Muscle of arm (tissue), 12 donors: Measurements from ENCODE around the gene RPUSD4. TPM values are rescaled to one million over a fixed set of nuclear protein-coding genes. Genes with fewer than 3 reads are reported as not detected.

Source experiments
- DNase-seq: peaks from one replicate; pipeline ENCODE4 v3.0.0-alpha.2; 2013
- polyA plus RNA-seq, 12 donors: library from polyadenylated mRNA; unstranded; fragments of 120-200 nt; gene quantifications; one replicate each; pipeline ENCODE4 v1.2.1, GENCODE V29; 2013; ENCODE audit not compliant: insufficient read length in 12 of 12

Gene RPUSD4
- polyA plus RNA-seq, 12 donors, result 30.1 to 52.2 (median 41.7) TPM; not detected in 1

GRCh38 chr11:126186025-126186698 is 25.3 kb downstream of the RPUSD4 start:
- no peak for DNase-seq

GRCh38 chr11:126185259-126186024 is 26.0 kb downstream of the RPUSD4 start:
- no peak for DNase-seq

GRCh38 chr11:126182787-126183445 is 28.5 kb downstream of the RPUSD4 start:
- DNase-seq, result no peak

GRCh38 chr11:126181939-126182730 is 29.3 kb downstream of the RPUSD4 start:
- DNase-seq, result no peak

- no peak for DNase-seq
These were observed 34.5 kb downstream of the RPUSD4 start for GRCh38 chr11:126176853-126177470.

- no peak for DNase-seq
These were observed 36.1 kb downstream of the RPUSD4 start for GRCh38 chr11:126175393-126175792.

- DNase-seq, result no peak
These were observed 36.6 kb downstream of the RPUSD4 start for GRCh38 chr11:126174816-126175215.

- DNase-seq, result no peak
These were observed 38.2 kb downstream of the RPUSD4 start for GRCh38 chr11:126173257-126173656.

GRCh38 chr11:126172596-126173038 is 38.8 kb downstream of the RPUSD4 start:
- DNase-seq, result no peak

GRCh38 chr11:126169291-126169690 is 42.2 kb downstream of the RPUSD4 start:
- DNase-seq, result no peak

GRCh38 chr11:126167488-126167887 is 44.0 kb downstream of the RPUSD4 start:
- no peak for DNase-seq

GRCh38 chr11:126166413-126166812 is 45.0 kb downstream of the RPUSD4 start:
- DNase-seq, result no peak

- DNase-seq, result no peak
These were observed 45.7 kb downstream of the RPUSD4 start for GRCh38 chr11:126165757-126166156.

- DNase-seq, result no peak
These were observed 46.1 kb downstream of the RPUSD4 start for GRCh38 chr11:126165311-126165720.

- DNase-seq, result no peak
These were observed 46.7 kb downstream of the RPUSD4 start for GRCh38 chr11:126164781-126165180.

GRCh38 chr11:126163779-126164178 is 47.7 kb downstream of the RPUSD4 start:
- no peak for DNase-seq

GRCh38 chr11:126163074-126163700 is 48.3 kb downstream of the RPUSD4 start:
- DNase-seq, result no peak

GRCh38 chr11:126162306-126163030 is 49.0 kb downstream of the RPUSD4 start:
- DNase-seq, result no peak

- DNase-seq, result no peak
These were observed 50.4 kb downstream of the RPUSD4 start for GRCh38 chr11:126161023-126161391.

GRCh38 chr11:126160345-126161022 is 51.0 kb downstream of the RPUSD4 start:
- no peak for DNase-seq
